ENCODE measurements around the gene ANAPC2.

The ANAPC2 gene

DNA sequence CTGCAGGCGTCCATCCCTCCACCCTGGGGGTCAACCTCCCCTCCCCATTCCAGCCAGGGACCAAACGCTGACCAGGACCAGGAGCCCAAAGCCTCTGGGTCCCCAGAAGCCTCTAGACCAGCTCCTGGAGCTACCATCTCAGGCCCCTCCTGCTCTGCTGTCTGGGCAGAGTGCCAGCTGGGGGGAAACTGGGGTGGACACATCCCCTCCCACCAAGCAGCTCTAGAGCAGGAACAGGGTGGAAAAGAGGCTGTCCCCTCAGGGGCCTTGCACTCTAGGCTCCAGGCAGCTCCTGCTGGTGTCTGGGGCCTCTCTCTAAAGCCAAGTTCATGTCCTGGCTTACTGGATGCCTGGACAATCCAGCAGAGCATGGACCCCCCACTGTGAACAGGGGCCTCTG, 4.5 kb upstream of the ANAPC2 start:
- DNase-seq (ENCODE audit: low read depth in 2 of 2) = no peak

DNA sequence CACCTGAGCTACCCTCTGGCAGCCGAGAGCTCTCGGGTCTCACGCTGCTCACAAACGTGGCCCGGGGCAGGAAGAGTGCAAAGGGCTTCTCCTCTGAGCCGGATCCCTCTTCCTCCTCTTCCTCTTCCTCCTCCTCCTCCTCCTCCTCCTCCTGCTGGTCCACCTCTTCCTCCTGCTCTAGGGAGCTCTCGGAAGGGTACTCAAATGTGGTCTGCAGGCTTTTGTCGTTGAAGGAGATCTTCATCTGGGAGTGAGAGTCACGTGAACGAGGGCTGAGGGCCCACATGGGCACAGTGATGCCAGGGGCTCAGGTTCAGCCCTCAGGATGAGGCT, 4.1 kb upstream of the ANAPC2 start:
- no peak for DNase-seq (ENCODE audit: low read depth in 2 of 2)

DNA sequence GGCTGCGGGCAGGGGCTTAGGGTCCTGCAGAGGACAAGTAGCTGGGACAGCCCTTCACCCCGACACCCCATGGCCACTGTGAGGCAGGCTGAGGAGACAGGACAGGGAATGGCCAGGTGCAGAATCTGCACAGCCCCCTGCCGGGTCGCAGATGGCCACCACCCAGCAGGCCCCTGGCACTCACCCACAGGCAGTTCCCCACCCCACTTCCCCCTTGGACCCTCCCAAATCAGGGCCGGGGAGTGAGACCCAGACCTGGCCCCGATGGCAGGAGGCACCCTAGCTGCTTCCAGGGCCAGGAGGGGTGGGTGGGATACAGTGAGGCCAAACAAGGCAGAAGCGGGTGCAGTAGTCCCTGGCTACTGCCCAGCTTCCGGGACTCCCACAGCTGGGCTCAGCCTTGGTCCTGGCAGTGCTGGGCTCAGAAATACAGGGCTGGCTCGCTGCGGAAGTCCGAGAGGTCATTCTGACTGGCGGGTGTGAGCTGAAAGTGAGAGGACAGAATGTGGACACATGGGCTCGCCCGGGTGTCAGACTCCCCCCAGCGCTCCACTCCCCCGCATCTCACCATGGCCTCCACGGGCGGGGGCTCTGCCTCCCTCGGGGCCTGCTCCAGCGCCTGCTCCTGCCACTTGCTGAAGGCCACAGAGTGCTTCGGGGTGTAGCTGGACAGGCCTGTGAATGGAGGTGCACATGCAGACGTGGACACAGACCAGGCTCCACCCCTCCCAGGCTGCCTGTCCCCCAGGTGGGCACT, 3.5 kb upstream of the ANAPC2 start:
- no peak for DNase-seq (ENCODE audit: low read depth in 2 of 2)

DNA sequence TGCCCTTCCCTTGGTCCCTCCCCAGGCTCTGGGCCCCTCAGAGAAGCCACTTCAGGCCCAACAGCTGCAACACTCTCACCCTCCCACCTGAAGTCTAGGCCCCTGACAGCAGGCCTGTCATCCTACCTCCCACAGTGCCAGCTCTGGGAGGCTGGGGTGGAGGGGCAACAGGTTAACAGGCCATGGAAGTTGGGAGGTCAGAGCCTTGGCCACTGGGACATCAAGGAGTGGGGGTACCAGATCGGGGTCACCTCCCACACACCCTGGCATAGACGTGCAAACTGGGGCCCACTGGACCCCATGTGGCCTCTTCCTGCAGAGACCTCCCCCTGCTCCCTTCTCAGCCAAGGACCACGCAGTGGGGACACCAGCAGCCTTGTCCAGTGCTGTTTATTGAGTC, 2.9 kb upstream of the ANAPC2 start:
- no peak for DNase-seq (ENCODE audit: low read depth in 2 of 2)

DNA sequence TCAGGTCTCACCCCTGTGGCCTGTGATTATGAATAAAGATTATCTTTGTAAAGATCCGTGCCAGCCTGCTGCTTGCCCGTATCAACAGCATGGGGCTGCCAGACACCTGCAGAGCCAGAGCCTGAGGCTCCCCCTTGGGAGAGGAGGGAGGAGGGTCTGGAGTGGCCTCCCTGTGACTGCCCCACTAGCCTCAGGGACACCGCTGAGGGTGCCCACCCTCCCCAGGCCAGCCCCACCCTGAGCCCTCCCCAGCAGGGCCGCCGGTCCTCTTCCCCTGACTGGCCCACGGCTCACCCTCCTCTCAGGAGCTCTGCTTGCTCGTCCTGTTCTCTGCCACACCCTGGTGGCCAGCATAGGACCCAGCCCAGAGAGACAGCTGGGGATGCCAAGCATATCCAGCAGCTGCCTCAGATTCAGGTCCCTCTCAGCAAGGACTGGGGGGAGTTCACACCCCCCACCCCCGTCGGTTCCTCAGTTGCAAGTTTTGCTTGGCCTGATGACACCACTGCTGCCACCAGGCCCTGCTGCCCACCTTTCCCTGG, 2.0 kb upstream of the ANAPC2 start:
- no peak for DNase-seq (ENCODE audit: low read depth in 2 of 2)

DNA sequence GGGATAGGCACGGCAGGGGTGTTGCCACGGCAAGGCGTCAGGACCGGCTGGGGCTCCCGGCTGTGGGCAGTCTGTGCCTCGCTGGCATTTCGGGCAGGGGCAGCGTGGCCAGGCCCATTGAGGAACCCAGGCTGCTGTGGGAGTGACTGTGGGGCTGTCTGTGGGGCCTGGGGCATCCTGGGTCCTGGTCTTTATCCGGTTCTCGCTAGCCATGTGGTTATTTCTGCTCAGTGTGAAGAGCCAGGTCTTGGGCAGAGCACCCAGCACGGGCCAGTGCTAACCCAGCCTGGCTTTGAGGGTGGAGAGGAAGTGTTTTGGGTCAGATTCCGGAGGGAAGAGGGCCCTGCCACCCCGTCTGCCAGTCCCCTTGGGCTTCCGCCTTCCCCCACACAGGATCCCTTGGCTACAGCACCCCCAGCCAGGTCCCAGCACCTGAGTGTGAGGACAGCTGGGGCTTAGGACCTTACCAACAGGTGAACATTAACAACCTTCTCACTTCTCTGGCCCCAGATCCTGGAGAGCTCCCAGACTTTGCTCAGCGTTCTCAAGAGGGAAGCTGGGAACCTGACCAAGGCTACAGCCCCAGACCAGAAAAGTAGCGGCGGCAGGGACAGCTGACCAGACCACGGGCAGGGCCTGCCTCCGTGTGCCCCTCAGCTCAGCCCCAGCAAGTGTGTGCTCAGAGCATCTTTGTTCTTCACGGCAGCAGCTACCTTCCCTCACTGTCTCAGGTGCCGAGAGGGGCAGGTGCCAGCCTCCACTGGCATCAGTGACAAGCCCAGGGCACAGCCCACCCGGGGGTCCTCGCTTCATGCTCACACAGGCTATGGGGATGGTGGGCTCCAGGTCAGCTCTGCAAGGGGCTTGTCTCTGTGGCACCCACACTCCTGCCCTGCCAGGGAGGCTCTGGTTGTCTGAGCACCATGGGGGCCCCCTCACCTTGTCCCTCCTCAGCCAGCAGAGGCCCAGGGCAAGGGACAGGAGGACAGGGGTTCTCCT, 1.2 kb upstream of the ANAPC2 start:
- no peak for DNase-seq (ENCODE audit: low read depth in 2 of 2)

DNA sequence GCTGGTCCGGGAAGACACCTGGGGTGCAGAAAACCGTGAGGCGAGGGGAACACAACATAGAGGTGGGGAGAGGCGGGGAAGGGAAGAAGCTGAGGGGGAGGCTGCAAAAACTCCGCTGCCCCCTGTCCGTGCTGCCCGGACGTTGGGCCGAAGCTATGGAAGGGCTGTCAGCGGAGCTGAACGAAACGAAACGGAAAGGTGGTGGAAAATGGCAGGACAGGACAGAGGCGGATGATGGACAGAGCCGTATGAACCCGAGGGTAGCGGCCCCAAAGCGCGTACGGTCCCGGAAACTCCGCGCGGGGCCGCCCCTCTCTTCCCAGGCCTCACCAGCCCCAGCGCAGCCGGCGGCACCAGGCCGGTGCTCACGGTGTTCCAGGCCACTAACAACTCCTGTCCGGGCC, 272 bp downstream of the ANAPC2 start:
- no peak for DNase-seq (ENCODE audit: low read depth in 2 of 2)

DNA sequence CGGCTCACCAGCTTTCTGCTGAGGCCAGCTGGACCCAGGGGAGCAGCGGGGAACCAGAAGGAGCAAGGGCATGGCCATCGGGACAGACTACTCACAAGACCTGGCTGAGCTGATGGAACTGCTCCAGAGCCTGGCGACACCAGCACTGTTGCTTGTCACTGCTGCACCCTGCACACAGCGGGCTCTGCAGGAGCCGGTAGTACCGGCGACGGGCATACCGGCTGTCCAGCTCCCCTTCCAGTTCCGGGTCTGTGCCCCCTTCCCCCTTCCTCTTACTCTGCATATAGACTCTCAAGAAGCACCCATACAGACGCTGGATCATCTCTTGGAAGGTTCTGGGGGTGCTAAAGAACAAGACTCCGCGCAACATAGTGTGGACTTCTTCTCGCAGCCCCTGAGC, 974 bp downstream of the ANAPC2 start:
- no peak for DNase-seq (ENCODE audit: low read depth in 2 of 2)

DNA sequence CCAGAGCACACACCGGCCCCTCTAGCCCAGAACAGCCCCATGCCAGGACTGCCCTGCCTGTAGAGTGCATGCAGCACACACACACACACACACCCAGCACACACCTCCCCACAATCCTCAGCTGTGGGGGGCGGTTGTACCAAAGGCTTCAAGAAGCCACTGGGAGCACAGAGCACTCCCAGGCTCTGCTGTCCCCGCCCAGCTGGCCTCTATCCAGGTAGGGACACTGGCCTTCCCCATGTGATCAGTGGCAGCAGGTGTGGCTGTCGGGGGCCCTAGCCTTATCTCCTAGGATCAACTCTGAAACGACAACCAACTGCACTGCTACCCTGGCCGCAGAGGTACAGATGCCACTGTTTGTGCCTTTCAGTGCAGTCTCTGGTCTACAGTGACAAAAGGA, 2.0 kb downstream of the ANAPC2 start:
- no peak for DNase-seq (ENCODE audit: low read depth in 2 of 2)

DNA sequence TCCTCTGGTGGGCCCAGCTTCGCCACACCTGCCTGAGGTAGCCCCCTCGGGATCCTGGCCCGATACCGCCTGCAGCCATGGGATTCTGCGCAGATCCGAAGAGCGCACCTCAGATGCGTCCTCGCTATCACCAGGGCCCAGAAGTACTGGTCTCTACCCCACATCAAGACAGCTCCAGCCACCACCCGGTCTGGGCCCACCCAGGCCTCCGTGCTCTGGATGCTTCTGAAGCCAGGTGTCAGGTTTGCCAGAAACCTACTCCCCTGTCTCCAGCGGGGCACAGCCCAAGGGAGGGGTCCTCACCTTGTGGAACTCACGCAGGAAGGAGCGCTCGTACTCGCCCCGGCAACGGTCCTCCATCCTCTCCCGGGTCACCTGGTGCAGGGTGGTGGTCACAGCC, 2.4 kb downstream of the ANAPC2 start:
- no peak for DNase-seq (ENCODE audit: low read depth in 2 of 2)

DNA sequence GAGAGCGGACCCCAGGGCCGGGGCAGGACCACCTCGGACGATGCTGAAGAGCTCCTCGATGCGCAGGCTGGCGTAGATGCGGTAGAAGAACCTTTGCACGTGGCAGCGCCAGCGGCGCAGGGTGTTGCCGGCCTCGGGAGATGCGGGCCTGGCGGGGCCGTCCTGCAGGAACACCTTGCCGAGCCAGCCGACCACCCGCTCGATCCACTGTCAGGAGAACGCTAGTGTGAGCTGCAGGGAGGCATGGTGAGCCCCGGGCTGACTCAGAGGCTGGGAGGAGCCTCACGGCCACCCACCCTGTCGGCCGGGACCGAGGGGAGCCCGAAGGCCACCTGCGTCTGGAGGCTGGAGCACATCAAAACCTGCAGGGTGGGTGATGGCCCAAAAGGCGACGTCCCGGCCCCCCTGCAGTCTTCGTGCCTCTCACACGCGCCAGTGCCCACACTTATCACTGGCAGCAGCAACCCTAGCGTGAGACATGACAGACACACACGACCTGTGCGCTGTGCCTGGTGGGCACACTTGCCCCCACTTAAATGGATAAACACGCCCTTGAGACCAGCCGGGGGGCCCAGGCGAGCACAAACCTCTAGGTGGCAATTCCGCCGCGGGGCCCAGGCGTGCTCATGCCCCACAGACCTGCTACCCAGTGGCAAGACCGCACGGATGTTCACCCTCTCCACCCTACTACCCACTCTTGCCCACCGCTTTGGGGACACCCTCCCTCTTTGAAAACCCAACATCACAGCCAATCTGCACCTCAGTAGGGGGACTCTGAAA, 3.3 kb downstream of the ANAPC2 start:
- no peak for DNase-seq (ENCODE audit: low read depth in 2 of 2)

DNA sequence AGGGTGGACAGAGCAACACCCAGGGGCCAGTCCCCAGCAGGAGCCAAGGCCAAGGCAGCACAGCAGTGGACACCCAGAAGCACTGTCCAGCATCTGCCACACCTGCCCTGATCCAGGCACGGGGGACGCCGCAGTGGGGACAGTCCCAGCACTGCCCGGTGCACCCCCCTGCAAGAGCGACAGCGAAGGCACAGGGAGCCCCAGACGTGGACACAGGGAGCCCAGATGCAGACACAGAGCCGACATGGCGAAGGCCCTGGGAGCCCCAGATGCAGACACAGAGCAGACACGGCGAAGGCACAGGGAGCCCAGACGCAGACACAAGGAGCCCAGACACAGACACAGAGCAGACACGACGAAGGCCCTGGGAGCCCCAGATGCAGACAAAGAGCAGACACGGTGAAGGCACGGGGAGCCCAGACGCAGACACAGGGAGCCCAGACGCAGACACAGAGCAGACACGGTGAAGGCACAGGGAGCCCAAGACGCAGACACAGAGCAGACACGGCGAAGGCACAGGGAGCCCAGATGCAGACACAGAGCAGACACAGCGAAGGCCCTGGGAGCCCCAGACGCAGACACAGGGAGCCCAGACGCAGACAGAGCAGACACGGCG, 4.3 kb downstream of the ANAPC2 start:
- DNase-seq (ENCODE audit: low read depth in 2 of 2) = no peak

DNA sequence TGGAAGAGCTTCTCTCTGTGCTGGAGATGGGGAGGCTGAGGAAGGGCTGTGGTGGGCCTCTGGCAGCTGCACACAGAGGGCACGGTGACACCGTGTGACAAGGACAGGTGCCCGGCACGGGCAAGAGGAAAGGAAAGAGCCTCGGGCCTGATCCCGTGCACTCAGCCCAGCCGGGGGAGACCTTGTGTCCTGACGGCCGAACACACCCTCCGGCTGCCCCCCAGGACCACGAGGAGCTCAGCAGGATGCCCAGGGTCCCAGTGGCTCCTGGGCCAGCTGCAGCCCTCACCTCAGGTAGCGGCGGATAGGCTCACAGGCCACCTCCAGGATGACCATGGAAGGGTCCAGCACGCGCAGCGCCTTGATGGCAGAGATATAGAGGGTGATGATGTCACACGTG, 5.5 kb downstream of the ANAPC2 start:
- DNase-seq (ENCODE audit: low read depth in 2 of 2) = no peak

DNA sequence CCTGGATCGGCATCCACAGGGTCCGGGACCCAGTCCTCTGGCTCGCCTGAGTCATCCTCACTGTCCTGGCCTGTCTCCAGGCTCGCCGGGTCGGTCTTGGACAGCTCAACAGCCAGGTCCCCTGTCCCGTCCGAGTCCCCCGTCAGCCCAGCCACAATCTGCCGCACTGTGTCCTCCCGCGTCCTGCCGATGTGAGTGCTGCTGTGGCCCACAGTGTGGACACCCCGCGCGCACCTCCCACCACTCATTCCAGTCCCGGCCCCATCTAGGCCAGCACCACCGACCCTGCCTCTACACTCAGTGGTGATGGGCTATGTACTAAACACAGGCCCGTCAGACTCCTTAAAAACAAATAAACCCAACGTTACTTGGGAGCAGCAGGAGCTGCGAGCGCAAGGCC, 6.7 kb downstream of the ANAPC2 start:
- no peak for DNase-seq (ENCODE audit: low read depth in 2 of 2)

DNA sequence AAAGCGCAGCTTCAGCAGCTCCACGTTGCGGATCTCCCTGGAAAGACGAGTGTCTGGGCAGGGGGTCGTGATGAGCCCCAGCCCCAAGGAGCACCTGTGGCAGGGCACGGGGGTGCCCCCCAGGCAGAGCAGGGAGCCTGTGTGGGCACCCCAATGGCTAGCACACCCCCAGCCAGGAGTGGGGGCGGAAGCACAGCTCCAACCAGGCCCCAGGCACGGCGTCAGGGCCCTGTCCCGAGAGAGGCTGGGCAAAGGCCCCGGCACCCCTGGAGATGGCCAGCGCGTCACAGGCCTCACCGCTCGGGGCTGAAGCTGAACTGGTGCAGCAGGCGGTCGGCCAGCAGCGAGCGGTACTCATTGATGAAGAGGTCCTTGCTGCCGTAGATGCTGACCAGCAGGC, 7.9 kb downstream of the ANAPC2 start:
- no peak for DNase-seq (ENCODE audit: low read depth in 2 of 2)

DNA sequence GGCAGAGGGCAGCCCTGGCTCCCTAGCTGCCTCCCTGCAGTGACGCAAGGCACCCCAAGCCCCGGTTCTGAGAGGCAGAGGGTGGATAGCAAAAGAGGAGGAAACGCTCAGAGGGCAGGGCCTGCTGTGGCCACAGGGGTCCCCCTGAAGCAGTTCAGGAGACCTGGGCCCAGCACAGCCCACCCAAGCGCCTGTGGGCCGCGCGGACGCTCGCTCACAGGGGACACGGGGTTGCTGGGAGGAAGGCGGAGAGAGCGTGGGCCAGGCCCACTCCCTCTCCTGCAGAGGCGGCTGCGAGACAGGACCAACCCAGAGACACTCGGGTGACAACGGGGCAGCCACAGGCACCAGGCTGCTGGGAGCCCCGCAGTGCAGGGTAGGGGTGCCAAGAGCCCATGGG, 8.6 kb downstream of the ANAPC2 start:
- DNase-seq (ENCODE audit: low read depth in 2 of 2) = no peak

DNA sequence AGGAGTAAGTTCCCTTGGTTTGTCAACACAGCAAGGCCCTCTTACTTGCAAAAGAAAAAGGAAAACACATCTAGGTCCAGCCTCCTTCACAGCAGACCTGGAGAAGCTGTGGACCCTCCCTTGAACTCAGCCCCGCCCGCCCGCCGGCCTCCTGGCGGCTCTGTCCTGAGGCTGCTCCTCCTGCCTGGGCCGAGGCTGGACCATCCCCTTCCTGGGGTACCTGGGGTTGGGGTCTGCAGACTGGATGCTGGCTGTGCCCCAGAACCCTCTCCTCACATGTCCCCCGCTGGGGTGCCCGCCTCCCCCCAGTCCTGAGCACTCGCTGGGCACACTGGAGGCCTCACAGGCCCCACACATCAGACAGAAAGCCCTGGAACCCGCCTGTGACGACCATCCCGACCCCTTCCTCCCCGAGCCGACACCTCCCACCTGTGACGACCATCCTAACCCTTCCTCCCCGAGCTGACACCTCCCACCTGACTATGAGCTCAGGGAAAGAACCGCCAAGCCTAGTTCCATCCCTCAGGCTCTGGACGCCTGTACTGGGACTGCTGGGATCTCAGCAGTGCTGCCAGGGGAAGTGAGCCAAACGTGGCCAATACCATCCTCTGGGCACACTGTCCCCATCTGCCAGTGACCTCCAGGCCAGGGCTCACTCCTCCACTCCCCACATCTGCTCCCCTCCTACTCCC, 9.3 kb downstream of the ANAPC2 start:
- no peak for DNase-seq (ENCODE audit: low read depth in 2 of 2)

DNA sequence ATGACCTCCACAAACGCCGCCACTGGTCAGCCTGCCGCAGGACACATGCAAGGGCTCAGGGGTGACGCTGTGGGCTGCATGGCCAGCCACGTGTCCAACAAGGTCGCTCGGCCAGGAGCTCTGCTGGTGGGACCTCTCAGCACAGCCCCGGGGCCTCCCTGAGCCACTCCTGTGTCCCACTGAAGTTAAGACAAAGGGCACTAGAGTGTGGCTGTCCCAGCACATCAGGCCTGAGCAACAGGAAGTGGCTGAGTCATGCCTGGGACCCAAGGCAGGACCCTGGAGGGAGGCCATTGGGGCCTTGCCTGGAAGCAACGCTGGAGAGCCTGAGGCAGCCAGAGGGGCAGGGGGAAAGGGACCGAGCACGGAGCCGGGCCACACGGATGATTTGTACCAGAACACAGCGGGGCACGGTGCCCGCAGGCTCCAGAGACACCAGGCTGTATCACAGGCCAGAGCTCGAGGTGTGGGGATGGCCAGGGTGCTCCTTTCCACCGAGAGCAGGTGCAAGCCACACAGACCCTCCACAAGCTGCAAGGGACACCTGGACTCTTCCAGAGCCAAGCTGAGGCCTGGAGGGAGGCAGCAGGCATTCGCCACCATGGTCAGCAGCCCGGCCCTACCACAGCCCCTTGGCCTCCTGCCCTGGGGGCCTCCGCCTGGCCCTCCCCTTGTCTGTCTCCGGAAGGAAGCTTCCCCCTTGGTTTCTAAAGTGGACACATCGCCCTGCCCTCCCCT, 10.0 kb downstream of the ANAPC2 start:
- DNase-seq (ENCODE audit: low read depth in 2 of 2) = no peak

DNA sequence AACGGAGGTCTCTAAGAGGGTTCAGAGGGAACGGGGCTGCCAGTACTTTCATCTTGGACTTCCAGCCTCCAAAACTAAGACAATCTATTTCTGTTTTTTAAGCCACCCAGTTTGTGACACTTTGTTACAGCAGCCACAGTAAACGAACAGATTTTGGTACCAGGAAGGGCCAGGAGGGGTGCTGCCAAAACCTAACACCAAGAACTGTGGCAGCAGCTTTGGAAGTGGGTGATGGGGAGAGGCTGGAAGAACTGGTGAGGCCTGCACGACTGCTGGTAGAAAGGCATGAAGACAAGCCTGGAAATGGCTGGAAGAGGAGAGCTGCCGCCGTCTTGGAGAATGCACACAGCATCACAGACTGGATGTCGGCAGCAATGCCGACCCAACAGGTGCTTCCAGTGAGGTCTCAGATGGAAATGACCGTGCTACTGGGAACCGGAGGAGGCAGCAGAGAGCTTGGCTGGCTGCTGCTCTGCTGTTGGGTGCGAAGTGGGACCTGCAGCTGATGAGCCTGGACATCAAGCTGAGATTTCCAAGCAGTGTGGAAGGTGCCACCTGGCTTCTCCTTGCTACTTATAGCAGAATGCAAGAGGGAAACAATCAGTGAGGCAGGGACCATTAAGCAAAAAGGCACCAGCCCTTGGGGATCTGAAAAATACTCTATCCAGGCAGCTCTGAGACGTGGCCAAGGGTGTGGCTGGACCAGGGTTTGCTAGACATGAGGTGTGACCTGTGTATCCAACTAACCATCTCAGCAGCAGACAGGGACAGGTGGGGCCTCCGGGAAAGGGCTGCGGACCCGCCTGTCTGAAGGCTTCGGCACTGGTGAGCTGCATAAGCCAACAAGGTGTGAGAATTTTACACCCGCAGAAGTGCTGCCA, 11.8 kb downstream of the ANAPC2 start:
- no peak for DNase-seq (ENCODE audit: low read depth in 2 of 2)
